AG10803 (cell line): Measurements from ENCODE around the gene GDA.

Source experiments
- DNase-seq: peaks from one replicate; pipeline ENCODE4 v3.0.0; 2010; ENCODE audit warnings: low read depth
- H3K4me3 ChIP-seq: 2 replicates; pipeline ENCODE4 v1.5.1; 2011; ENCODE audit warnings: mild to moderate bottlenecking, low read length, control low read depth
- CTCF ChIP-seq: conservative IDR thresholded peaks from 2 replicates; pipeline ENCODE4 v1.5.1; 2011; ENCODE audit warnings: mild to moderate bottlenecking, low read length, control low read depth, inconsistent platforms

The GDA gene

GRCh38 chr9:72204062-72204461 is 54.8 kb downstream of the GDA start:
- no peak for TF ChIP-seq CTCF
- no peak overlapping the region for H3K4me3 ChIP-seq
- no peak for DNase-seq

- H3K4me3 ChIP-seq = no peak overlapping the region
- no peak for DNase-seq
- TF ChIP-seq CTCF = no peak
These were observed 56.3 kb downstream of the GDA start for GRCh38 chr9:72205513-72205912.

- TF ChIP-seq CTCF = no peak
- no peak for DNase-seq
- H3K4me3 ChIP-seq = no peak overlapping the region
These were observed 58.0 kb downstream of the GDA start for GRCh38 chr9:72207278-72207677.

GRCh38 chr9:72210522-72210921 is 61.3 kb downstream of the GDA start:
- no peak overlapping the region for H3K4me3 ChIP-seq
- no peak for TF ChIP-seq CTCF
- DNase-seq = no peak

- no peak for TF ChIP-seq CTCF
- DNase-seq = no peak
- no peak overlapping the region for H3K4me3 ChIP-seq
These were observed 61.8 kb downstream of the GDA start for GRCh38 chr9:72211047-72211446.

- no peak overlapping the region for H3K4me3 ChIP-seq
- TF ChIP-seq CTCF = no peak
- no peak for DNase-seq
These were observed 64.7 kb downstream of the GDA start for GRCh38 chr9:72213906-72214305.

- no peak for DNase-seq
- TF ChIP-seq CTCF = no peak
- no peak overlapping the region for H3K4me3 ChIP-seq
These were observed 68.1 kb downstream of the GDA start for GRCh38 chr9:72217306-72217842.
